Testis (tissue), 2 donors: ENCODE measurements around the gene AMBN.

Source experiments
- POLR2A ChIP-seq: fragments of 450-650 bp; IDR thresholded peaks from one replicate; pipeline ENCODE4 v1.6.1; 2017; ENCODE audit warnings: antibody characterized with exemption, mild to moderate bottlenecking, moderate library complexity
- TF ChIP-seq, protein P1 (sequence below), 3 experiments: fragments of 450-650 bp in 2 of 3; fragments of 200-600 bp in 1 of 3; sonication (generic) in 1 of 3; IDR thresholded peaks; one replicate each; pipeline ENCODE4 v1.5.1; 2016 to 2019; ENCODE audit warnings: antibody characterized with exemption in 3 of 3, mild to moderate bottlenecking in 2 of 3, moderate library complexity in 1 of 3

DNA sequence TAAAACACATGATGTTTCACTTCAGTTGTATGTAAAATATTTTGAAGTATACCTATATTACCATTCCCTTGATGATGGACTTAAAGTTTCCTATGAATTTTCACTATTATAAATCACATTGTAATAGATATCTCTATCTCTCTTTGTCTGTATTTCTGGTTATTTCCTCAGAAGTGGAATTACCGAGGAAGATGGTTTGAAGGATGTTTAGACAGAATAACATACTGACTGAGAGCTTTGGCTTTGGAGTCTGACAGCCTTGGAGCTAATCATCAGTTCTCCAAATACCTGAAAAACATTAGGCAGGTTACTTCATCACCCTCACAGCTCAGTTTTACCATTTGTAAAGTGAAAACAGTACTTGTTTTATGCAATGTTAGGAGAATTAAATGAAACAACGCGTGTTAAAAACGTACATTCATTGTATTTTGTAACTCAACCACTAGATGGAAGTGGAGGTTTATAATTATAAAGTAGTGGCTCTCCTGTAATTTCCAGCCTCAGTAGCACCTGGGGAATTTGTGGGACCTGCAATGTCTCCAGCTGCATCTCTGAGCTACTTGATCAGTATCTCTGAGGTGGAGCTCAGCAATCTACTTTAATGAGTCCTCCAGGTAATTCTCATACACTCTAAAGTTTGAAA lies 59.9 kb downstream of the AMBN start:
- TF ChIP-seq POLR2A = no peak
- TF ChIP-seq, protein P1, sequence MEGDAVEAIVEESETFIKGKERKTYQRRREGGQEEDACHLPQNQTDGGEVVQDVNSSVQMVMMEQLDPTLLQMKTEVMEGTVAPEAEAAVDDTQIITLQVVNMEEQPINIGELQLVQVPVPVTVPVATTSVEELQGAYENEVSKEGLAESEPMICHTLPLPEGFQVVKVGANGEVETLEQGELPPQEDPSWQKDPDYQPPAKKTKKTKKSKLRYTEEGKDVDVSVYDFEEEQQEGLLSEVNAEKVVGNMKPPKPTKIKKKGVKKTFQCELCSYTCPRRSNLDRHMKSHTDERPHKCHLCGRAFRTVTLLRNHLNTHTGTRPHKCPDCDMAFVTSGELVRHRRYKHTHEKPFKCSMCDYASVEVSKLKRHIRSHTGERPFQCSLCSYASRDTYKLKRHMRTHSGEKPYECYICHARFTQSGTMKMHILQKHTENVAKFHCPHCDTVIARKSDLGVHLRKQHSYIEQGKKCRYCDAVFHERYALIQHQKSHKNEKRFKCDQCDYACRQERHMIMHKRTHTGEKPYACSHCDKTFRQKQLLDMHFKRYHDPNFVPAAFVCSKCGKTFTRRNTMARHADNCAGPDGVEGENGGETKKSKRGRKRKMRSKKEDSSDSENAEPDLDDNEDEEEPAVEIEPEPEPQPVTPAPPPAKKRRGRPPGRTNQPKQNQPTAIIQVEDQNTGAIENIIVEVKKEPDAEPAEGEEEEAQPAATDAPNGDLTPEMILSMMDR (IDR thresholded peaks at IDR 0.05) = peak; percentile 32 to 42 (median 36)
